H9 (cell line): ENCODE results near the gene EZH1. TPM values are rescaled to one million over a fixed set of nuclear protein-coding genes. Genes with fewer than 3 reads are reported as not detected.

Experiments used
- DNase-seq: peaks from one replicate; pipeline ENCODE4 v3.0.0-alpha.2; 2017
- H2AFZ ChIP-seq: one replicate; pipeline ENCODE4 v1.6.1; 2013; ENCODE audit warnings: mild to moderate bottlenecking, low read length, control low read depth, moderate library complexity
- H2AK5ac ChIP-seq: 2 replicates; pipeline ENCODE4 v1.6.1; 2013; ENCODE audit warnings: low read length, control low read depth, mixed read lengths; ENCODE audit not compliant: insufficient read length
- H2BK120ac ChIP-seq: one replicate; pipeline ENCODE4 v1.6.1; 2013; ENCODE audit warnings: low read depth, mild to moderate bottlenecking, low read length, control low read depth, inconsistent platforms; ENCODE audit not compliant: poor library complexity, severe bottlenecking
- H2BK12ac ChIP-seq: 2 replicates; pipeline ENCODE4 v1.6.1; 2013; ENCODE audit warnings: low read length, control low read depth, mixed read lengths, low read depth; ENCODE audit not compliant: insufficient read length
- H2BK15ac ChIP-seq: 2 replicates; pipeline ENCODE4 v1.6.1; 2013; ENCODE audit warnings: low read depth, low read length, control low read depth
- H2BK20ac ChIP-seq: one replicate; pipeline ENCODE4 v1.6.1; 2013; ENCODE audit warnings: low read depth, mild to moderate bottlenecking, low read length, control low read depth, inconsistent platforms; ENCODE audit not compliant: poor library complexity, severe bottlenecking
- H2BK5ac ChIP-seq: 2 replicates; pipeline ENCODE4 v1.6.1; 2013; ENCODE audit warnings: low read length, control low read depth, mixed read lengths; ENCODE audit not compliant: insufficient read length
- H3K14ac ChIP-seq: 2 replicates; pipeline ENCODE4 v1.6.1; 2013; ENCODE audit warnings: low read length, control low read depth; ENCODE audit not compliant: insufficient read depth
- H3K18ac ChIP-seq: 2 replicates; pipeline ENCODE4 v1.6.1; 2013; ENCODE audit warnings: low read depth, mild to moderate bottlenecking, mixed read lengths, low read length, control low read depth; ENCODE audit not compliant: insufficient read length
- H3K23ac ChIP-seq: 2 replicates; pipeline ENCODE4 v1.6.1; 2013; ENCODE audit warnings: low read length, control low read depth, mixed read lengths, low read depth; ENCODE audit not compliant: insufficient read length
- H3K23me2 ChIP-seq: 2 replicates; pipeline ENCODE4 v1.6.1; 2013; ENCODE audit warnings: low read depth, mild to moderate bottlenecking, mixed read lengths, low read length, control low read depth; ENCODE audit not compliant: insufficient read length, poor library complexity, severe bottlenecking
- H3K27ac ChIP-seq: 2 replicates; pipeline ENCODE4 v1.5.1; 2013; ENCODE audit warnings: low read length, control low read depth, mixed read lengths, low read depth; ENCODE audit not compliant: insufficient read length
- H3K27me3 ChIP-seq: 2 replicates; pipeline ENCODE4 v1.6.1; 2013; ENCODE audit warnings: low read length, control low read depth, inconsistent platforms; ENCODE audit not compliant: insufficient read depth
- H3K4ac ChIP-seq: 2 replicates; pipeline ENCODE4 v1.6.1; 2013; ENCODE audit warnings: low read depth, mild to moderate bottlenecking, control low read depth, inconsistent platforms, low read length, moderate library complexity
- H3K4me1 ChIP-seq: 2 replicates; pipeline ENCODE4 v1.6.1; 2013; ENCODE audit warnings: low read length, control low read depth, inconsistent platforms; ENCODE audit not compliant: insufficient read depth
- H3K4me2 ChIP-seq: 2 replicates; pipeline ENCODE4 v1.6.1; 2013; ENCODE audit warnings: low read length, control low read depth, mixed read lengths; ENCODE audit not compliant: insufficient read length, insufficient read depth
- H3K56ac ChIP-seq: 2 replicates; pipeline ENCODE4 v1.6.1; 2013; ENCODE audit warnings: low read depth, mild to moderate bottlenecking, mixed read lengths, low read length, control low read depth; ENCODE audit not compliant: insufficient read length
- H3K79me1 ChIP-seq: 2 replicates; pipeline ENCODE4 v1.6.1; 2013; ENCODE audit warnings: low read depth, mild to moderate bottlenecking, moderate library complexity, low read length, control low read depth, inconsistent platforms; ENCODE audit not compliant: insufficient read depth, poor library complexity, severe bottlenecking
- H3K79me2 ChIP-seq: 2 replicates; pipeline ENCODE4 v1.6.1; 2013; ENCODE audit warnings: low read length, control low read depth, inconsistent platforms; ENCODE audit not compliant: insufficient read depth
- H3K9ac ChIP-seq: 2 replicates; pipeline ENCODE4 v1.6.1; 2013; ENCODE audit warnings: low read length, control low read depth, mixed read lengths; ENCODE audit not compliant: insufficient read length; ENCODE audit errors: extremely low read depth
- H3K9me3 ChIP-seq: one replicate; pipeline ENCODE4 v1.6.1; 2013; ENCODE audit warnings: low read depth, low read length, inconsistent platforms; ENCODE audit not compliant: control insufficient read depth
- H3T11ph ChIP-seq: one replicate; pipeline ENCODE4 v1.6.1; 2013; ENCODE audit warnings: mild to moderate bottlenecking, low read length, control low read depth, inconsistent platforms
- H4K20me1 ChIP-seq: one replicate; pipeline ENCODE4 v1.6.1; 2013; ENCODE audit not compliant: control insufficient read depth, insufficient read length, insufficient read depth
- H4K5ac ChIP-seq: 2 replicates; pipeline ENCODE4 v1.6.1; 2013; ENCODE audit warnings: low read depth, mild to moderate bottlenecking, mixed read lengths, low read length, control low read depth; ENCODE audit not compliant: insufficient read length
- H4K8ac ChIP-seq: replicated peaks from 2 replicates; pipeline ENCODE4 v1.6.1; 2013; ENCODE audit warnings: low read length, control low read depth, mixed read lengths, low read depth; ENCODE audit not compliant: insufficient read length
- H4K91ac ChIP-seq: 2 replicates; pipeline ENCODE4 v1.6.1; 2013; ENCODE audit warnings: low read depth, mild to moderate bottlenecking, moderate library complexity, mixed read lengths, low read length, control low read depth; ENCODE audit not compliant: insufficient read length
- H3K27ac Mint-ChIP-seq, 3 experiments: 2 replicates in 2 of 3; 3 replicates in 1 of 3; pipeline ENCODE4 v1.8.0; 2020 to 2021; ENCODE audit warnings: mixed read lengths in 3 of 3, mild to moderate bottlenecking in 1 of 3, moderate library complexity in 1 of 3
- H3K27me3 Mint-ChIP-seq: 2 replicates; pipeline ENCODE4 v1.8.0; 2021; ENCODE audit warnings: low read depth, mild to moderate bottlenecking, moderate library complexity, mixed read lengths
- H3K36me3 Mint-ChIP-seq, 3 experiments: 2 replicates in 2 of 3; 3 replicates in 1 of 3; pipeline ENCODE4 v1.8.0; 2020 to 2021; ENCODE audit warnings: low read depth in 3 of 3, mixed read lengths in 3 of 3; ENCODE audit not compliant: insufficient read depth in 1 of 3
- H3K4me1 Mint-ChIP-seq, 2 experiments: 2 replicates each; pipeline ENCODE4 v1.8.0; 2020; ENCODE audit warnings: mixed read lengths in 2 of 2
- H3K4me3 Mint-ChIP-seq, 2 experiments: 2 replicates in 1 of 2; 3 replicates in 1 of 2; pipeline ENCODE4 v1.8.0; 2020 to 2021; ENCODE audit warnings: mild to moderate bottlenecking in 2 of 2, mixed read lengths in 2 of 2, moderate library complexity in 1 of 2
- H3K9me3 Mint-ChIP-seq, 2 experiments: 2 replicates in 1 of 2; 3 replicates in 1 of 2; pipeline ENCODE4 v1.8.0; 2020; ENCODE audit warnings: mild to moderate bottlenecking in 2 of 2, mixed read lengths in 2 of 2, moderate library complexity in 1 of 2
- WGBS: extraction: QIAGEN DNeasy Blood & Tissue Kit; methylation state at CpG from one replicate; pipeline ENCODE4 v1.1.7; 2013; ENCODE audit warnings: missing lambda C conversion rate, low lambda C conversion rate, mixed read lengths; ENCODE audit not compliant: insufficient read length; ENCODE audit errors: extremely low coverage; 5-methylcytosine and 5-hydroxymethylcytosine counted together
- total RNA-seq: library from RNA; stranded (reverse); gene quantifications from 2 replicates; pipeline ENCODE4 v1.2.1, GENCODE V29; 2021
- TF ChIP-seq, protein P1 (sequence below): fragments of 200-600 bp; sonication (generic); conservative IDR thresholded peaks from 3 replicates; pipeline ENCODE4 v1.8.0; 2021; ENCODE audit warnings: antibody characterized with exemption, mild to moderate bottlenecking

Gene EZH1
- total RNA-seq, 1 experiment from 2014 or later = 17.9 TPM

DNA sequence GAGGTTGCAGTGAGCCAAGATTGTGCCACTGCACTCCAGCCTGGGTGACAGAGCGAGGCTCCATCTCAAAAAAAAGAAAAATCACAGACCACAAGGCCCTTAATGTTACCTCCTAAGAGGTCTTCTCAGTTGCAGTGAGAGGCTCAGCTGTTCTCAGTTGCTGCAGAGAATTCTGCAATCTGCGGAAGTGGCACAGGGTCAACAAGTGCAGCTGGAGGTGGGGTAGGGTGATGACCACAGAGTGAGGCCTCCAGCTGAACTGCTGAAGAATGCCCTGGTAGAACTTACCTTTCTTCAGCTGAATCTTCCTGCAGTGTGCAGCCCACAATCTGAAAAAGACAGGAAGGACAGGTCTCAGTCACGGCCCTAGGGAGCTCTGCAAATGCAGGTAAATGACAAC is 36.3 kb downstream of the EZH1 start:
- no peaks in the 10 kb centered on the region for H3K4me1 Mint-ChIP-seq
- Histone ChIP-seq H2BK120ac (no peak overlapping the region), H3K23me2 (no peaks in the 10 kb centered on the region), H3K79me1 (no peaks in the 10 kb centered on the region), H2BK12ac (no peak overlapping the region), H3K4ac (no peak overlapping the region), H3K4me2 (no peak overlapping the region), H2BK20ac (no peak overlapping the region), H3K18ac (no peak overlapping the region), H4K91ac (no peak overlapping the region), H3K4me1 (no peaks in the 10 kb centered on the region), H2BK5ac (no peak overlapping the region), H4K5ac (no peak overlapping the region), H2AK5ac (no peak overlapping the region), H4K8ac (no peak overlapping the region), H3K27ac (no peak overlapping the region), H2BK15ac (no peak overlapping the region), H3K27me3 (no peaks in the 10 kb centered on the region), H3K14ac (no peak overlapping the region), H2AFZ (no peak overlapping the region), H3T11ph (no peak overlapping the region), H3K9me3 (no peaks in the 10 kb centered on the region), H3K9ac (no peak overlapping the region), H4K20me1 (no peaks in the 10 kb centered on the region), H3K23ac (no peak overlapping the region), H3K56ac (no peak overlapping the region), H3K79me2 (no peaks in the 10 kb centered on the region)
- H3K4me3 Mint-ChIP-seq = no peak overlapping the region
- H3K9me3 Mint-ChIP-seq = no peaks in the 10 kb centered on the region
- TF ChIP-seq, protein P1, sequence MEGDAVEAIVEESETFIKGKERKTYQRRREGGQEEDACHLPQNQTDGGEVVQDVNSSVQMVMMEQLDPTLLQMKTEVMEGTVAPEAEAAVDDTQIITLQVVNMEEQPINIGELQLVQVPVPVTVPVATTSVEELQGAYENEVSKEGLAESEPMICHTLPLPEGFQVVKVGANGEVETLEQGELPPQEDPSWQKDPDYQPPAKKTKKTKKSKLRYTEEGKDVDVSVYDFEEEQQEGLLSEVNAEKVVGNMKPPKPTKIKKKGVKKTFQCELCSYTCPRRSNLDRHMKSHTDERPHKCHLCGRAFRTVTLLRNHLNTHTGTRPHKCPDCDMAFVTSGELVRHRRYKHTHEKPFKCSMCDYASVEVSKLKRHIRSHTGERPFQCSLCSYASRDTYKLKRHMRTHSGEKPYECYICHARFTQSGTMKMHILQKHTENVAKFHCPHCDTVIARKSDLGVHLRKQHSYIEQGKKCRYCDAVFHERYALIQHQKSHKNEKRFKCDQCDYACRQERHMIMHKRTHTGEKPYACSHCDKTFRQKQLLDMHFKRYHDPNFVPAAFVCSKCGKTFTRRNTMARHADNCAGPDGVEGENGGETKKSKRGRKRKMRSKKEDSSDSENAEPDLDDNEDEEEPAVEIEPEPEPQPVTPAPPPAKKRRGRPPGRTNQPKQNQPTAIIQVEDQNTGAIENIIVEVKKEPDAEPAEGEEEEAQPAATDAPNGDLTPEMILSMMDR = no peak
- peaks cover 15 to 84% (median 72%) of the 10 kb centered on the region in 3 experiments; a peak in 6 of 7 replicates for H3K36me3 Mint-ChIP-seq
- no peak overlapping the region for H3K27ac Mint-ChIP-seq
- WGBS = no CpG with 5 or more reads among the region's 3 CpGs
- H3K27me3 Mint-ChIP-seq = no peaks in the 10 kb centered on the region
- no peak for DNase-seq
